Progenitor cell of endocrine pancreas (in vitro differentiated cells): Measurements from ENCODE around the gene PMS1. TPM values are rescaled to one million over a fixed set of nuclear protein-coding genes. Genes with fewer than 3 reads are reported as not detected.

Experiments used
- DNase-seq: peaks from one replicate; pipeline ENCODE4 v3.0.0; 2021; ENCODE audit warnings: low spot score; ENCODE audit not compliant: unreplicated experiment
- H3K27ac Mint-ChIP-seq: 2 replicates; pipeline ENCODE4 v1.8.0; 2021; ENCODE audit warnings: mild to moderate bottlenecking, moderate library complexity, mixed read lengths
- H3K27me3 Mint-ChIP-seq: 2 replicates; pipeline ENCODE4 v1.8.0; 2021; ENCODE audit warnings: mixed read lengths
- H3K36me3 Mint-ChIP-seq: 2 replicates; pipeline ENCODE4 v1.8.0; 2022; ENCODE audit warnings: mixed read lengths; ENCODE audit not compliant: insufficient read depth
- H3K4me1 Mint-ChIP-seq: 2 replicates; pipeline ENCODE4 v1.8.0; 2021; ENCODE audit warnings: low read depth, mixed read lengths
- H3K4me3 Mint-ChIP-seq: 2 replicates; pipeline ENCODE4 v1.8.0; 2021; ENCODE audit warnings: low read depth, mild to moderate bottlenecking, moderate library complexity, mixed read lengths
- H3K9me3 Mint-ChIP-seq: 2 replicates; pipeline ENCODE4 v1.8.0; 2021; ENCODE audit warnings: low read depth, mixed read lengths
- total RNA-seq: library from RNA; stranded (reverse); gene quantifications from 2 replicates; pipeline ENCODE4 v1.2.1, GENCODE V29; 2021
- TF ChIP-seq, protein P1 (sequence below): fragments of 200-600 bp; sonication (generic); IDR thresholded peaks from one replicate; pipeline ENCODE4 v1.5.0; 2021; ENCODE audit warnings: antibody characterized with exemption, mild to moderate bottlenecking; ENCODE audit not compliant: unreplicated experiment

Gene PMS1
- total RNA-seq, 1 donor from 2014 or later, result 72.4 TPM

DNA sequence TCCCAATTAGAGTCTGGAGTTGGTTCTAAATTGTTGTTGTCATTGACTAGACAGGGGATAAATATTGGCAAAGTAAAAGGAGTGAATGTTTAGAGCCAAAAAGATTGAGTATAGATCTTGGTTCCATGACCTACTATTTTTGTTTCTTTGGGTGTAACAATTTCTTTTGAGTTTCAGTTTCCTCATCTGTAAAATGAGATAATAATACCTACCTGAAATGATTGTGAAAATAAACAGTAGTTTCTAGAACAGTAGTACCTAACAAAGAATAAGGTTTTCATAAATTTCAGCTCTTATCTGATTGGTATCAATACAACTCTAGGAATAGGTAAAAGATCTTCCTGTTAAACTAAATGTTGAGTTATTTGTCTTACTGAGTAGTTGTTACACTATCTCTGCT is 56.8 kb downstream of the PMS1 start:
- Mint-ChIP-seq H3K9me3 (no peaks in the 10 kb centered on the region), H3K27ac (no peak overlapping the region), H3K36me3 (peaks cover 3% of the 10 kb centered on the region), H3K4me1 (peaks cover 7% of the 10 kb centered on the region), H3K27me3 (no peaks in the 10 kb centered on the region), H3K4me3 (no peak overlapping the region)
- TF ChIP-seq, protein P1, sequence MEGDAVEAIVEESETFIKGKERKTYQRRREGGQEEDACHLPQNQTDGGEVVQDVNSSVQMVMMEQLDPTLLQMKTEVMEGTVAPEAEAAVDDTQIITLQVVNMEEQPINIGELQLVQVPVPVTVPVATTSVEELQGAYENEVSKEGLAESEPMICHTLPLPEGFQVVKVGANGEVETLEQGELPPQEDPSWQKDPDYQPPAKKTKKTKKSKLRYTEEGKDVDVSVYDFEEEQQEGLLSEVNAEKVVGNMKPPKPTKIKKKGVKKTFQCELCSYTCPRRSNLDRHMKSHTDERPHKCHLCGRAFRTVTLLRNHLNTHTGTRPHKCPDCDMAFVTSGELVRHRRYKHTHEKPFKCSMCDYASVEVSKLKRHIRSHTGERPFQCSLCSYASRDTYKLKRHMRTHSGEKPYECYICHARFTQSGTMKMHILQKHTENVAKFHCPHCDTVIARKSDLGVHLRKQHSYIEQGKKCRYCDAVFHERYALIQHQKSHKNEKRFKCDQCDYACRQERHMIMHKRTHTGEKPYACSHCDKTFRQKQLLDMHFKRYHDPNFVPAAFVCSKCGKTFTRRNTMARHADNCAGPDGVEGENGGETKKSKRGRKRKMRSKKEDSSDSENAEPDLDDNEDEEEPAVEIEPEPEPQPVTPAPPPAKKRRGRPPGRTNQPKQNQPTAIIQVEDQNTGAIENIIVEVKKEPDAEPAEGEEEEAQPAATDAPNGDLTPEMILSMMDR, result no peak
- no peak for DNase-seq

- DNase-seq, result no peak
- no peak overlapping the region for H3K4me3 Mint-ChIP-seq
- H3K36me3 Mint-ChIP-seq, result peaks cover 8% of the 10 kb centered on the region
- no peaks in the 10 kb centered on the region for H3K4me1 Mint-ChIP-seq
- TF ChIP-seq, protein P1, result no peak
- no peaks in the 10 kb centered on the region for H3K27me3 Mint-ChIP-seq
- no peaks in the 10 kb centered on the region for H3K9me3 Mint-ChIP-seq
- H3K27ac Mint-ChIP-seq, result no peak overlapping the region
Observed at GRCh38 chr2:189848276-189848675, 64.0 kb downstream of the PMS1 start.

DNA sequence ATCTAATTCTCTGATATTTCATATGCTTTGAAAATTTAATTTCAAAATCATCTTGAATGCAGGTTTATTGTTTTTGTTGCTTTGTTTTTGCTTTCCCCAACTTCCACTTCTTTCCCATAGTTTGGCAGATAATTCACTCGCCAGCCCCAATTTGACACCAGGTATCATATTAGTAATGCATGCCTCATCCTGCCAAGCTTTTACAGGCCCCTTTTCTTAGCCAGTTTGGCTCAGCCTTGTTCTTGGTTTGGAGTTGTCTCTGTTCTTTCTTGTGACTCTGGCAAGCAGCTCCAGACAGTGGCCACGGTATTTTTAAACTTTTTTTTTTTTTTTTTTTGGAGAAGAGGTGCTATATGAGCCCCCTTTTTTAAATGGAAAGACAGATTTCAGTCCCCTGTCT is 65.3 kb downstream of the PMS1 start:
- H3K27me3 Mint-ChIP-seq, result no peaks in the 10 kb centered on the region
- H3K4me1 Mint-ChIP-seq, result no peaks in the 10 kb centered on the region
- no peak overlapping the region for H3K4me3 Mint-ChIP-seq
- no peak overlapping the region for H3K27ac Mint-ChIP-seq
- TF ChIP-seq, protein P1, result no peak
- H3K9me3 Mint-ChIP-seq, result no peaks in the 10 kb centered on the region
- H3K36me3 Mint-ChIP-seq, result peaks cover 13% of the 10 kb centered on the region
- DNase-seq, result no peak

- TF ChIP-seq, protein P1, result no peak
- H3K27me3 Mint-ChIP-seq, result no peaks in the 10 kb centered on the region
- H3K4me3 Mint-ChIP-seq, result no peak overlapping the region
- no peak overlapping the region for H3K27ac Mint-ChIP-seq
- no peaks in the 10 kb centered on the region for H3K4me1 Mint-ChIP-seq
- no peak for DNase-seq
- H3K9me3 Mint-ChIP-seq, result no peaks in the 10 kb centered on the region
- peaks cover 16% of the 10 kb centered on the region for H3K36me3 Mint-ChIP-seq
Observed at GRCh38 chr2:189851174-189851826, 67.0 kb downstream of the PMS1 start.

- H3K4me3 Mint-ChIP-seq, result no peak overlapping the region
- DNase-seq, result no peak
- no peak overlapping the region for H3K27ac Mint-ChIP-seq
- H3K9me3 Mint-ChIP-seq, result no peaks in the 10 kb centered on the region
- TF ChIP-seq, protein P1, result no peak
- H3K27me3 Mint-ChIP-seq, result no peaks in the 10 kb centered on the region
- peaks cover 12% of the 10 kb centered on the region for H3K36me3 Mint-ChIP-seq
- no peaks in the 10 kb centered on the region for H3K4me1 Mint-ChIP-seq
Observed at GRCh38 chr2:189854187-189854586, 69.9 kb downstream of the PMS1 start.
